SKM-1 treated with dmso at 0.1 percent for 144 hours (cell line): ENCODE measurements around the gene MINDY2.
"Not testable (repeated sequence)": the region's sequence is repeated elsewhere in the genome, so short reads cannot be mapped to it uniquely, and the experiment has no call there.

Experiments
- DNase-seq: peaks from one replicate; lab custom pipeline; 2025; ENCODE audit not compliant: unreplicated experiment; lab: John Stamatoyannopoulos, UW

The MINDY2 gene

DNA sequence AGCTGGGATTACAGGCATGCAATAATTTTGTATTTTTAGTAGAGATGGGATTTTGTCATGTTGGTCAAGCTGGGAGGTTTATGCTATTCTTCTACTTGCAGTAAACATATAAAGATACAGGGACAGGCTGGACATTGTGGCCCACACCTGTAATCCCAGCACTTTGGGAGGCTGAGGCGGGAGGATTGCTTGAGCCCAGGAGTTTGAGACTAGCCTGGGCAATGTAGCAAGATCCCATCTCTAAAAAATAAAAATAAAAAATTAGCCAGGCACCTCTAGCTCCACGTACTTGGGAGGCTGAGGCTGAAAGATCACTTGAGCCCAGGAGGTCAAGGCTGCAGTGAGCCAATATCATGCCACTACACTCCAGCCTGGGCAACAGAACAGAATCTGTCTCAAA lies 52.2 kb downstream of the MINDY2 start:
- DNase-seq, result not testable (repeated sequence)

DNA sequence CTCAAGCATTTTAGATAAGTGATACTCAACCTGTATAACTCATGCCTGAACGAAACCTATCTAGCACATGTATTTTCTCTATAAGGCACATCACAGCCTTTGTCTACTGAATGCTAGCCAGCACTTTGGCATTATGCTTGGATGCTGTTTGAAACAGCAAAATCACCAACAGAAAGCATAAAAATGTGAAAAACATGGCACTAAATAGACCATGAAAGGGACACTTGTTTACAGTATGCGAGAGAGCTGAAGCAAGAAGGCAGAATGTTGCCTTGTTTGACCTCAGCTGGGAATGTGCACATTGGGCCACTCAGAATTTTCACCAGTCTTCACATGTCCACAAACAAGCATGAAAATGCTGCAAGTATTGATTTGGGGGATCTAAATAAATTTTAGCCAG lies 59.5 kb downstream of the MINDY2 start:
- DNase-seq, result no peak

DNA sequence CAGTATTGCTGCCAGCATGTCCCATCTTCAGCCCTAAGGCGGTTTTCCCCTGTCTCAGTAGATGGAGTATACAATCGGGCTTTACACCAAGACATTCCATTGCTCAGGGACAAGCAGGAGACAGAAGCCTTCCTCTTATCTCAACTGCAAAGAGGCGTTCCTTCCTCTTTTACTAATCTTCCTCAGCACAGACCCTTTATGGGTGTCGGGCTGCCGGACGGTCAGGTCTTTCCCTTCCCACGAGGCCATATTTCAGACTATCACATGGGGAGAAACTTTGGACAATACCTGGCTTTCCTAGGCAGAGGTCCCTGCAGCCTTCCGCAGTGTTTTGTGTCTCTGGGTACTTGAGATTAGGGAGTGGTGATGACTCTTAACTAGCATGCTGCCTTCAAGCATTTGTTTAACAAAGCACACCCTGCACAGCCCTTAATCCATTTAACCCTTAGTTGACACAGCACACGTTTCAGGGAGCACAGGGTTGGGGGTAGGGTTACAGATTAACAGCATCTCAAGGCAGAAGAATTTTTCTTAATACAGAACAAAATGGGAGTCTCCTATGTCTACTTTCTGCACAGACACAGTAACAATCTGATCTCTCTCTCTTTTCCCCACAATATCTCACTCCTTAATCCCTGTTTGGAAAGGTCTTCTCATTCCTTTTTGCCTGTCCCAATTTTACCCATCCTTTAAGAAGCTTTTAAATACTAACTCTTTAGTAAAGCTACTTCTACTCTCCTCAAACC lies 62.8 kb downstream of the MINDY2 start:
- not testable (repeated sequence) for DNase-seq

DNA sequence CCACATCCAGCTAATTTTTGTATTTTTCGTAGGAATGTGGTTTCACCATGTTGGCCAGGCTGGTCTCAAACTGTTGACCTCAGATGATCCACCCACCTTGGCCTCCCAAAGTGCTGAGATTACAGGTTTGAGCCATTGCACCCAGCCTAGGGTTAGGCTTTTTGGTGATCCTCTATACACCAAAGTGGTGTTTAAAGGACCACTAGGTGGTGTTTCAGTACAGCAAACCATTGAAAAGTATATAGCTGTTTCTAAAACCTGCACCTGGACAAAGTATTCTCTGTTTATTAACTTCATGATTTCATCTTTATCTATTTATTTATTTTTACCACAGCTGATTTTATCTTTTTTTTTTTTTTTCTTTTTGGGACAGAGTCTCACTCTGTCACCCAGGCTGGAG lies 68.4 kb downstream of the MINDY2 start:
- no peak for DNase-seq

DNA sequence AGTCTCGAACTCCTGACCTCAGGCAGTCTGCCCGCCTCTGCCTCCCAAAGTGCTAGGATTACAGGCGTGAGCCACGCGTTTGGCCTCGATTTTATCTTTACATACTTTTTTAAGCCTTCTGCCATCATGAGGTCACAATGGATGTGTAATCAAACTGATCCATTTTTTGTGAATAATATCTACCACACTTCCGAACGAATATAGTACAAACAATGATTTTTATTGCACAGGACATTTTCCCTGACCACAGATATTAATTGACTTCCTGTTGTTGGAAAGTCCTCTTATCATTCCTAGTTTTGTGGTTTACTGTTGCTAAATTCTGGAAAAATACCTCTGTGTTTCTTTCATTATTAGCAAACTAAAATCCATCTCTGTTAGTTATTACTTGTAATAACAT lies 68.9 kb downstream of the MINDY2 start:
- DNase-seq, result no peak

DNA sequence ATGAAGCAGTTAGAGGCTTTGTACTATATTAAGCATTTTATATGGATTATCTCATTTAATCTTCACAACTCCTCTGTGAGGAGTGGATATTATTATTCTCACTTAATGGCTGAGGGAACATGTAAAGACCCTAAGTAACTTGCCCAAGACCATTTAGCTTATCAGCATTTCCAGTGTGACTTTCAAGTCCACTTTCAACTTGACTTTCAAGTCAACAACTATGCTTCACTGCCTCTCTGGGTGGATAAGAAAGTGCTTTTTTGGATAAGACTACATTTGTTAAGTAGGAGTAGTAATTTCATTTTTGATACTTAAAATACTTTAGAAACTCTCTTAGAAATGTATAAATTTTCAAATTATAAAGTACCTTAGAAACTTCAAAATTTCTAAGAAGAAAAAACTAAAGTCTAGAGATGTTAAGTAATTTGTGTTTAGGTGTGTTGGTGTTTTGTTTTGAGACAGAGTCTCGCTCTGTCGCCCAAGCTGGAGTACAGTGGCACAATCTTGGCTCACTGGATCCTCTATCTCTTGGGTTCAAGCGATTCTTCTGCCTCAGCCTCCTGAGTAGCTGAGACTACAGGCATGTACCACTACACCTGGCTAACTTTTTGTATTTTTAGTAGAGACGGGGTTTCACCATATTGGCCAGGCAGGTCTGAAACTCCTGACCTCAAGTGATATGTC lies 71.8 kb downstream of the MINDY2 start:
- no peak for DNase-seq

DNA sequence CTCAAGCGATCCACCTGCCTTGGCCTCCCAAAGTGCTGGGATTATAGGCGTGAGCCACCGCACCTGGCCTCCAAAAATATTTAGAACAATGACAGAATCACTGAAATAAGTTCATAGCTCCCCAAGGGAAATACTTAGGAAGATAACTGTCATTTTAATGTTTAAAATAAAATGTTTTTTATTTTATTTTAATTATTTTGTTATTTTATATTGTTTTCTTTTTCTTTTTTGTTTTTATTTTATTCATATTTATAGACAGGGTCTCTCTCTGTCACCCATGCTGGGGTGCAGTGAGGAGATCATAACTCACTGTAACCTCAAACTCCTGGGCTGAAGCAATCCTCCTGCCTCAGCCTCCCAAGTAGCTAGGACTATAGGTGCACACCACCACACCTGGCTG lies 80.1 kb downstream of the MINDY2 start:
- DNase-seq, result not testable (repeated sequence)

DNA sequence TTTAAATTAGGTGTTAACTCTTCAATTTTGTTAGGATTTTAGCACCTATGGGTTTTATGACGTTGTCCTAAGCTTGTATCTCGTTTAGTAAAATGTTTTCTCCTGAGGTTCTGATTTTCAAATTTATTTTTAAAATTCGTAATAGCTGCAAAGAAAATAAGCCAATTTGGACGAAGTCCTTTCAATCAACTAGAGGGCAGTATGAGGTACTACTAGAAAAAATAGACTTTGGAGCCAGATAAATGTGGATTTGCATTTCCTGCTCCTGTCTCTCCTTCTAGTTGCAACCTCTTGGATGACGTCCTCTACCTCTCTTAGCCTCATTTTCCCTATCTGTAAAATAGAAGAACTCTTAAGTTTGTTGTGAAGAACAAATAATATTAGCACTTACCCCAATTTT lies 81.2 kb downstream of the MINDY2 start:
- DNase-seq, result no peak

DNA sequence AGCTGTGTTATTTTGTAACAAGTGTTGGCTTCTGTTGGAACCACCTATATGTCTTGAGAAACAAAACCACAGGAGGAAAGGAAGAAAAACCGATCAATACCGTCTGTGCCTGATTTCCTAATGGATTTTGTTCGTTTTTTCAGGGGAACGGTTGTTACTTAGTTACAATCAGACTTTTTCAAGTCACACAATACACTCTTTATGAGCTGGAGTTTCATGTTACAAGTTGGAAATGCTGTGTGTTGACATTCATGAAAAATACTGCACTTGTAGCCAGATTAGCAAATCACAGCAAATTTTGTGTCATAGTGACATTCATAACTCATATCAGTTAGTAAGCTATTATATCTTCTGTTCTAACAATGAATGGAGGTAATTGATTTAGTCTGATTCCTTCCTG lies 83.5 kb downstream of the MINDY2 start:
- no peak for DNase-seq

DNA sequence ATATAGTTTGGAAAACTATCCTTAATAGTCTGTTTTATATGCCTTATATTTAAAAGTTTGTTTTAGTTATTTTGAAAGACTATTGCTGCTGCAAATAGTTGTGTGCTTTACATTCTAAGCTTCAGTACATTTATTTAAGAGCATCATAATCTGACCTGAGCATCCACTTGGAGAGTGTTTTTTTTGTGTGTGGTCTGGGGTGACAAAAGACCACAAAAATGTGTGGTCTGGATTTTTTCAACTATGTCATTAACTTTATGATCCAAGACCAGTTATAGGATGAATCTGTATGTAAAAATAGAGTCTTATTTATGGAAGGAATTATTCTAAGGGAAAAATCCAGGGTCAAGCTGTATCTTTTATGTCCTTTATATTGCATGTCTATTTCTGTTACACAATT lies 85.0 kb downstream of the MINDY2 start:
- DNase-seq, result no peak

DNA sequence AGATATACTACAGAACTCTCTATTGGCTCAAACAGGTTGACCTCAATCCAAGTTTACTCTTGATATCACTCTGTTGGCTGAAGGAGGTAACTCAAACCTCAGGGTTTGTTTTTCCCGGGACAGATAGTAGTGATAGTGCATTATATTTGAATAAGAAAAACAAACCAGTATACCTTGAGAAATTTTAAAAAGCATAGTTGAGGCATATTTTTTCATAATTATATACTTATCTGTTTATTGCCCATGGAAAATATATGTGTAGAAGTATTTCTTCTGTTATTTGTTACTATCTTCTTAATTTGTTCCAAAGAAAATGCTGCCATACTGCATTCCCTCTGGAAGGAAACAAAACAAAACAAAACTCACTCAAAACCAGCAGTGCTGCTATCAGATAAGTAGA lies 85.5 kb downstream of the MINDY2 start:
- not testable (repeated sequence) for DNase-seq

DNA sequence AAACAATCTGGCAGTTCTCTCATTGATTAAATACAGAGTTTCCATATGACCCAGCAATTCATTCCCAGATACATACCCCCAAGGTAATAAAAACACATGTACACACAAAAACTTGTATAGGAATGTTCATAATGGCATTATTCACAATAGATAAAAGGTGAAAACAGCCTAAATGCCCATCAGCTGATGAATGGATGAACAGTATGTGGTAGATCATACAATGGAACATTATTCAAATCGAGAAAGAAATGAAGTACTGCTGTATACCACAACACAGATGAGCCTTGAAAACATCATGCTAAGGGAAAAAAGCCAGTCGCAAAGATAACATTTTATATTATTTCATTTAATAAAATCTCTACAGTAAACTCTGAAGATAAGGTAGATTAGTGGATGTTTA lies 91.2 kb downstream of the MINDY2 start:
- DNase-seq, result no peak

DNA sequence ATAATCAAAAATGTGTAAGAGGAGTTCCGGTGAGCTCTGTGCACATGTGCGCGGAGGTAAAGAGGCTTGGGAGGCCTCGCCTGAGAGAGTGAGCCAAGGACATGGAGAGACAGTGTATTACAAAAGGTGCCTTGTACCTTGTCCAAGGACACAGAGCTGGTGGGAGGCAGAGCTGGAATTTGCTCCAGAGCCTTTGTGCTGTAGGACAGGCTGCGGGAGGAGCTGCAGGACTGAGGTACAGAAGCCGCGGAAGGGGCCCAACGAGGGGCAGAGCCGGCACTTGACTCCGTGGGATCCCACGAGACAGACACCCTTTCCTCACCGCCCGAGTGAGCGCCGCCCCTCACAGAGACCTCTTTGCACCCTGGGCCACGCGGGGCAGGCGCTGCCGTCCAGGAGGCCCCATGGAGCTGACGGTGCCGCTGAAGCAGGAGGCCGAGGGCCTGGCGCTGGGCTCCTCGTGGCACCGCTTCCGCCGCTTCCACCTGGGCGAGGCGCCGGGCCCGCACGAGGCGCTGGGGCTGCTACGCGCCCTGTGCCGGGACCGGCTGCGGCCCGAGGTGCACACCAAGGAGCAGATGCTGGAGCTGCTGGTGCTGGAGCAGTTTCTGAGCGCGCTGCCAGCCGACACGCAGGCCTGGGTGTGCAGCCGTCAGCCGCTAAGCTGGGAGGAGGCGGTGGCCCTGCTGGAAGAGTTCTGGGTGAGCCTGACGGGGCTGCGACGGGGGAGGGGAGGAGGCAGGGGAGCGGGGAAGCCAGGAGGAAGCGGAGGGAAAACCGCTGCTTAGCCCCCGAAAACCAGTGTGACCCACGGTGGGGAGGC lies 93.7 kb downstream of the MINDY2 start:
- no peak for DNase-seq

DNA sequence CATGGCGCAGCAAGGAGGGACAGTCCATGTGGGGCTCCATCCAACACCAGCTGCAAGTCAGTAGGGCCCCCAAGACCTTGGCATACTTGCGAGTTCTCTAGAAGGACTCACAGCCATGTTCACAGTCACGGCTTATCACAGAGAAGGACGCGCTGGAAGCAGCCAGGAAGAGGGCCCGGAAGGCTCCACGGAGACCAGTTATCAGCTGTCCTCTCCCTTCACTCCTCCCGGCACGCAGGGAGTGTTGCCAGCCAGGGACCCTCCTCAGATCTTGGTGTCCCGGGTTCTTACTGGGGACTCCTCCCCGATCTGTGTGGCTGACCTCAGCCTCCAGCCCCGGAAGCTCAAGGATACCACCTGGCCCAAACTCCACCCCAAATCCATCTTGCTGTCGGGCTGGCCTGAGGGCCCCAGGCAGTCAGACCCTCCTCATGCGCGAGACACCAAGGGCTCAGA lies 94.4 kb downstream of the MINDY2 start:
- DNase-seq, result no peak

DNA sequence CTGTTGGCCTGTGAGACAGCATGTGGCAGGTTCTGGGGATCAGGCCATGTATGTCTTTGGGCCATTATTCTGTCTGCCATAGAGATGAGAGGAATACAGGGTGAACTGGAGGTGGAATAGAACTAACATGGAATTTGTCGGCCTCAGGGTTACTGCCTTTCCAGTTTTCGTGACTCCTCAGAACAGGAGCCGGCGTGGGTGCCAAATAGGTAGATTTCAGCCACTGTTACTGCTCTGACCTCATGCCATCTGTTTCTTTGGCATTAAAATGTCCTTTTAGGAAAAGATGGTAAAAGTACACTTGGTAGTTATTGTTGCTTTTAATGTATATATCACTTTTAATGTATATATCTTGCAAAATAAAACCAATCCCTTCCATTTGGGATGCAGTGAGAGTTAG lies 96.8 kb downstream of the MINDY2 start:
- DNase-seq, result no peak

DNA sequence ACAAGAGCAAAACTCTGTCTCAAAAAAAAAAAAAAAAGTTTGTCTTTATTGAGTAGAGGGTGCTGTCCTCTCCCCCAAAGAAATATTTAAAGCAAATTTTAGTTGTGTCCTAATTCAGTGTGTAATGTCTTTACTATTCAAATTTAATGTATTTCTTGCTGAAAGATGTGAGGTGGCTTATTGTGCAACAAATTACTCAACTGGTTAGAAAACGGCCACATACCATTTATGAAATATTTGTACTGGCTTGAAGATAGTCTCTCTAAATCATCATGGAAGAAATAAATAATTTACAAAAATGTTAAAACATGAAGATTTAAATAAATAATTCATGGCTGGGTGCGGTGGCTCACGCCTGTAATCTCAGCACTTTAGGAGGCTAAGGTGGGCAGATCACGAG lies 99.3 kb downstream of the MINDY2 start:
- DNase-seq, result no peak

DNA sequence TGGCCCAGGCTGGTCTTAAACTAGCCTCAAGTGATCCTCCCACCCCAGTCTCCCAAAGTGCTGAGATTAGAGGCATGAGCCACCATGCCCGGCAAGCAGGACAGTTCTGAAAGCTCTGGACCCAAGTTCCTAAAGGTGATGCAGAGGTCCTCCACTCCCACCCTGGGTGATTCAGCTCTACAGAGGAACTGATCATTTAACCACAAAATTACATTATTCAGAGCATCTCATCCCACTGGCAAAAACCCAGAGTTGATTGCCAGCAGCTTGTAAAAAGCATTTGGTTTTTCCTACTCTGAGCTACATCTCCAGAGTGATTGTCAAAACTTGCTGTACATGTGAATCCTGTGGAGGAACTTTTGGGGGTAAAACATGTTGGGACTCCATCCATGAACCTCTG lies 102.2 kb downstream of the MINDY2 start:
- no peak for DNase-seq

DNA sequence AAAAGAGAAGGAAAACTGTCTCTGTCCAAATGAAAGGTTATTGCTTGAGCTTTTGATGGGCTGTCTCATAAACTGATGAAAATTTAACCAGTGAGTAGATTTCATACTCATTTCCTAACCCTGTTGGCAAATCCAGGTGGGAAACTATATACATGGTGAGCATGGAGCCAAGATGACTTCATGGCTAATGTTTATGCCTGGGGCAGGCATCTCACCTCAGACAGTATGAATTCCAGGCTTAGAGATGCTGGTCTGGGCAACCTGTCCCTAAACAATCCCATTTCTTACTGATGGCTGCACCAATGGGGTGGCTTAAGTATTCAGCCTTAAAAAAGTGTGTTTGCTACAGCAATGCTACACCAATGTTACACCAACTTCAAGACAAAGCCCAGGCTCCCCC lies 104.2 kb downstream of the MINDY2 start:
- DNase-seq, result no peak

DNA sequence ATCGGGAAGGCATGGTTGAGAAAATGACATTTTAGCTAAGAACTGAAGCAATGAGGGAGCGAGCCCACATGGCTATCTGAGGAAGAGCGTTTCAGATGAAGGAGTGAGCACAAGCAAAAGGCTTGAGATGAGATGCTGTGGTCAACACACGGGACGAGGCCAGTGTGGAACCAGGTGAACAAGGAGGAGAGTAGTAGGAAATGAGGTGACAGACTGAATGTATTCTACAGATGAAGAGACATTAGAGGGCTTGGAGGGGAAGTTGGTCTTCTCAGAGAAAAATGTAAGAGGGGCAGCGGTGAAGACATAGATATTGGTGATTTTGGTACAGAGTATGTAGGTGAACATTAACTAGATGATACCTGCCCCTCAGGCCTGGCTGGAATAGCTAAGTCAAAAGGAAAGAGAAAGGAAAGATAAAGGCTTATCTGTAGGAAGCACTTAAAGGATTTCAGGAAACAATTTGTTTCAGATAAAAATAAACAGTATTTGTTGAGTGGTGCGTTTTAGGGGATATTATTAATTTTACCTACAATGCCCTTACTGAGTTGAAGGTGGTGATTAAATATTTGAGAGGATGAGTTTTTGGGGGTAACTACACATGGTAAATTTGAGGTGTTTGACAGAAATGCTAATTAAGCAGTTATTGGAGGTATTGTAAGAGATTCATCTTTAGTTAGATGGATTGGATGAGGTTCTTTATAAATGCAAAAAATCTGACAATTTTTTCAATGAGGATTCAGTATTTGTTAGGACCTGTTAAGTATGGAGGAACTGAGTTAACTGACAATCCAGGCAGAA lies 105.4 kb downstream of the MINDY2 start:
- no peak for DNase-seq

DNA sequence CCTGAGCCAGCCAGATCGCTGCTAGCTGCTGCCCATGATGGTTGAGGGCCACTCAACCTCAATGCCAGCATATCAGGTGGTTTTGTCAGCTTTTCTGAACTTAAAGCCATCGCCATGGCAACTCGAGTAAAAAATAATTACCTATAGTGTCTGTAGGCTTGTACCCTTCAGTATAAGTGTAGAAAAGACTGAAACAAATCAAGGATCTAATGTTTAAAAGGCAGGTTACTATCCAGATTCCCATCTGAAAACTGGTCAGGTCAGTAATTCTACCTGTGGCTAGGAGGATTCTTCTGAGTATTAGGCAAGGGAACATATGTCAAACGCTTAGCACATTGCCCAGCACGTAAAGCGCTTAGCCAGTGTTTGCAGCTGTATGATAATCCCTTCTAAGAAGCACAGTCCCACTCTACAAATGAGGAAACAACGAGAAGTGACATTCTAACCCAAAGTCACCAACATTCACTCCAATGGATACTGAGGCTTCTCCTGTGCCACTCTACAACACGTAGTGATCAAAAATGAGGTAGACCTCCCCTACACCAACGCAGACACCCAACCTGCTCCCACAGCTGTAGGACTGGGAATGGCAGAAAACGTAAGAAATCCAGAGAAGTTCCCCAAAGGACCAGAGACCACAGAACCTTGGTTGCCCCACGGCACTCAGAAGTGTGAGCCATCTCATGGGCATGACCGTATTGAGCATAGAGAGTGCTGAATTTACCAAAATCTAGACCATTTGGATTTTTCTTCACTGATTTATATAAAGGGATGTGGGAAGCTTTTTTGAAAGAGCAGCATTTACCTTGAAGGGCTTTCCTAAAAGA lies 107.1 kb downstream of the MINDY2 start:
- DNase-seq, result no peak
